ENCODE measurements around the gene MIA3. TPM values are rescaled to one million over a fixed set of nuclear protein-coding genes. Genes with fewer than 3 reads are reported as not detected.

MIA3 gene
- total and polyA plus RNA-seq, 9 of the 15 experiments (the other 6 are each of a cell fraction or from before 2014, with no cell fraction given): 21.6 to 89.4 (median 40.8) TPM

GRCh38 chr1:222644636-222644980 lies 26.7 kb downstream of the MIA3 start:
- Histone ChIP-seq H3K9ac (ENCODE audit: insufficient read depth in 1 of 2, low read depth in 2 of 2, low read length in 2 of 2) (peak overlapping the region; percentile 85 to 97), H3K36me3 (ENCODE audit: control insufficient read depth, insufficient read depth, low read length) (peaks cover 56% of the 10 kb centered on the region; the same call in 2 of the 3 replicates), H3K27ac (ENCODE audit: extremely low read depth, low read depth, low read length) (peak overlapping the region; percentile 88), H2AFZ (ENCODE audit: low read depth, low read length) (peak overlapping the region; percentile 92), H4K20me1 (replicated peaks; ENCODE audit: control insufficient read depth, insufficient read depth, low read length) (no peaks in the 10 kb centered on the region), H3K4me1 (replicated peaks in 1 of 2; ENCODE audit: control insufficient read depth in 2 of 2, insufficient read depth in 2 of 2, low read length in 2 of 2) (no peaks in the 10 kb centered on the region; a peak in 2 of 5 replicates), H3K9me3 (replicated peaks; ENCODE audit: control insufficient read depth, insufficient read depth, low read depth, low read length) (no peaks in the 10 kb centered on the region), H3K4me2 (ENCODE audit: insufficient read depth, low read length) (peak overlapping the region; percentile 99), H3K27me3 (ENCODE audit: control insufficient read depth in 2 of 2, insufficient read depth in 2 of 2, low read length in 2 of 2) (no peaks in the 10 kb centered on the region), H3K79me2 (ENCODE audit: control insufficient read depth, insufficient read depth, low read length) (peaks cover 23% of the 10 kb centered on the region), H3K4me3 (peak overlapping the region; percentile 88), H3K9me1 (ENCODE audit: control insufficient read depth, insufficient read depth, low read length) (no peaks in the 10 kb centered on the region)
- ChIA-PET CTCF (ENCODE audit: low intra/inter-chr PET ratio) (no interaction called here), POLR2A (interaction anchor here (1.0 to 2.5 kb wide), 7 partner anchors 8 to 181 kb away, joined by 4 to 20 read pairs (median 5); partner anchors contain the start of gene TAF1A)
- intact Hi-C loops (cut with micrococcal nuclease) (loop anchor here (1.0 to 5.0 kb wide), 3 partner anchors 68 to 438 kb away; partner anchors contain the start of genes AIDA and BROX), in situ Hi-C loops (cut with MboI) (no loop called here)
- FAIRE-seq (no peak), DNase-seq (ENCODE audit: extremely low read depth in 1 of 4, low spot score in 3 of 4) (no peak), ATAC-seq (no peak)
- 0% methylated on average over 5 of the region's 5 CpGs for WGBS (ENCODE audit: insufficient coverage, low coverage, missing lambda C conversion rate)
- BruUV-seq (replicated peaks): TSS peak; percentile 69
- peak in 1 of 2 experiments; percentile 33; a peak in 1 of 4 replicates for TF ChIP-seq TEAD1 (CRISPR knock-in tag; IDR thresholded peaks at IDR 0.05)
- TF ChIP-seq, protein P1, sequence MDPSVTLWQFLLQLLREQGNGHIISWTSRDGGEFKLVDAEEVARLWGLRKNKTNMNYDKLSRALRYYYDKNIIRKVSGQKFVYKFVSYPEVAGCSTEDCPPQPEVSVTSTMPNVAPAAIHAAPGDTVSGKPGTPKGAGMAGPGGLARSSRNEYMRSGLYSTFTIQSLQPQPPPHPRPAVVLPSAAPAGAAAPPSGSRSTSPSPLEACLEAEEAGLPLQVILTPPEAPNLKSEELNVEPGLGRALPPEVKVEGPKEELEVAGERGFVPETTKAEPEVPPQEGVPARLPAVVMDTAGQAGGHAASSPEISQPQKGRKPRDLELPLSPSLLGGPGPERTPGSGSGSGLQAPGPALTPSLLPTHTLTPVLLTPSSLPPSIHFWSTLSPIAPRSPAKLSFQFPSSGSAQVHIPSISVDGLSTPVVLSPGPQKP (CRISPR knock-in tag; IDR thresholded peaks at IDR 0.05): no peak
- no peak for TF ChIP-seq ZBTB40 (IDR thresholded peaks at IDR 0.05)
- peak; percentile 88 for TF ChIP-seq ZBTB40 (CRISPR knock-in tag; IDR thresholded peaks at IDR 0.05)
- peak; percentile 62 for TF ChIP-seq ZNF384 (IDR thresholded peaks at IDR 0.05; ENCODE audit: low read depth, low read length)
- TF ChIP-seq RFX5 (IDR thresholded peaks at IDR 0.05; ENCODE audit: low read depth, low read length): no peak
- peak; percentile 25 for TF ChIP-seq BRD9 (IDR thresholded peaks at IDR 0.05; ENCODE audit: low read depth, partially characterized antibody)
- TF ChIP-seq HOXB6 (CRISPR knock-in tag; IDR thresholded peaks at IDR 0.05; ENCODE audit: borderline replicate concordance): no peak
- peak; percentile 35; the same call in 1 of the 2 replicates for TF ChIP-seq CEBPG (CRISPR knock-in tag; IDR thresholded peaks at IDR 0.05)
- peak in 1 of 2 experiments; percentile 29; a peak in 2 of 4 replicates for TF ChIP-seq CEBPG (tag; conservative IDR thresholded peaks at IDR 0.05 in 1 of 2, IDR thresholded peaks at IDR 0.05 in 1 of 2)
- peak in 1 of 2 experiments; percentile 29; a peak in 1 of 4 replicates for TF ChIP-seq MLLT1 (IDR thresholded peaks at IDR 0.05)
